Measurements from ENCODE around the gene TFPI.
"Not testable (repeated sequence)": the region's sequence is repeated elsewhere in the genome, so short reads cannot be mapped to it uniquely, and the experiment has no call there.

The TFPI gene

DNA sequence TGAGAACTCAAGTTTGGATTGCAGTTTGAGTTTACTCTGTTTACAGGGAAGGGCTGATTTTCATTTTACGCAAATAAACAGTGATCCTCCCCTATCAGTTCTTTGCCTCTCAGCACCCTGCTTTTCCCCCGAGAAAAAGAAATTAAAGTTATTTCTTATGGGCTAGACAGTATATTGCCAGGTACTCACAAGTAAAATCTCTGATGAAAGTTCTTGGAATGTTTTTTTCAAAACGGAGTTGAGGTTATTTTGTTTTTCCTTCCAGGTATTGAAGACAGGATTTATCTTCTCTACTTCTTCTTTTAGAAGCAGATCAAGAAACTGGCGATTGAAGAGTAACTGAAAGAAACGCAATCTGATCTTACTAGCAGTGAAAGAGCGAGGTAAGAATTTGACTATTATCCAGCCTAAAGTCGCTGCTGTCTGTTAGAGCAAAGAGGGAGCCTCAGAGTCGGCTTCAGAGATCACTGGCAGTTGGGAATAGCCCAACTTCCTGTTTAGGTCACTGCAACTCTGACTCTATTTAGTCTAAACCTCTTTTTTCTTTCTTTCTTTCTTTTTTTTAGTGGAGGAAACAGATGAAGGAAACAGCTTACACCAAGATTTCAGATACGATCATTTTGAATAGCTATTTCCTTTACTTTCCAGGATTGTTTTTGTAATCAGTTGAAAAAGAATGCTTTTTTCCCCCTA is at the start of gene TFPI:
TSS of gene TFPI (minus strand) at position 425 of the 693 bp plus-strand sequence. CDS start 50,667 bp downstream, outside the sequence.
- TF ChIP-seq POLR2A (IDR thresholded peaks at IDR 0.05; ENCODE audit: low read depth, low read length), result no peak
- DNase-seq (ENCODE audit: insufficient read length, low spot score) (no peak), FAIRE-seq (peak; percentile 88)

DNA sequence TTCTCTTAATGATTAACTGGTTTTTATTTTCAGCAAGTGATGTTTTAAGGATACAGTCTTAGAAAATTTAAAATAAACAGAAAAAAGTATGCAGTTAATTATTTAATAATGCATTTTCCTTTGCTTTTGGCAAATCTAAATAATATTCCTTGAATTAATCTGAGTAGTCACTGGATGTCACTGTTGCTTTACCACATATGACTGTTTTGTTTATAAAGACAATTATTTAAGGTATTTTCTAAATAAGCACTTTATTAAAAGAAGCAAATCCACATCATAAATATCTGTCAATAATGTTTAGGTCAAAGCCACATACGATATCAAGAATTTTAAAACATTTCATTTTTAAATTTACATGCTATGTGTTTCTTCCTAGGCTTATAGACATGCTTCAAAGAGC is 40.6 kb upstream of the TFPI start:
- DNase-seq (ENCODE audit: insufficient read length, low spot score) (no peak), FAIRE-seq (no peak)
- no peak for TF ChIP-seq POLR2A (IDR thresholded peaks at IDR 0.05; ENCODE audit: low read depth, low read length)

- DNase-seq (ENCODE audit: insufficient read length, low spot score) (no peak), FAIRE-seq (peak; percentile 79)
- no peak for TF ChIP-seq POLR2A (IDR thresholded peaks at IDR 0.05; ENCODE audit: low read depth, low read length)
Measured at GRCh38 chr2:187593697-187594096, 39.5 kb upstream of the TFPI start.

DNA sequence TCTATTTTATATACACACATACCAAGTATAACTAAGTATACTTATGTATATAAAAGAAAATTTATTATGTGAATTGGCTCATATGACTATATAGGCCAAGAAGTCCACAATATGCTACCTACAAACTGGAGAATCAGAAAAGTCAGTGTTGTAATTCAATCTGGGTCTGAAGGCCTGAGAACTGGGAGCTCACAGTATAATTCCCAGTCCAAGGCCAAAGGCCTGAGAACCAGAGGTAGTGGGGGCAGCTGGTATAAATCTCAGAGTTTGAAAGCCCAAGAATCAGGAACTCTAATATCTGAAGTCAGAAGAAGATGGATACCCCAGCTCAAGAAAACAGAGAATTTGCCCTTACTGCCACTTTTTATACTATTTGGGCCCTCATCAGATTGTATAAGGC is 38.9 kb upstream of the TFPI start:
- DNase-seq (ENCODE audit: insufficient read length, low spot score), result no peak
- TF ChIP-seq POLR2A (IDR thresholded peaks at IDR 0.05; ENCODE audit: low read depth, low read length), result no peak
- FAIRE-seq, result no peak

GRCh38 chr2:187590175-187590574 is 35.9 kb upstream of the TFPI start:
- no peak for TF ChIP-seq POLR2A (IDR thresholded peaks at IDR 0.05; ENCODE audit: low read depth, low read length)
- FAIRE-seq, result no peak
- no peak for DNase-seq (ENCODE audit: insufficient read length, low spot score)

DNA sequence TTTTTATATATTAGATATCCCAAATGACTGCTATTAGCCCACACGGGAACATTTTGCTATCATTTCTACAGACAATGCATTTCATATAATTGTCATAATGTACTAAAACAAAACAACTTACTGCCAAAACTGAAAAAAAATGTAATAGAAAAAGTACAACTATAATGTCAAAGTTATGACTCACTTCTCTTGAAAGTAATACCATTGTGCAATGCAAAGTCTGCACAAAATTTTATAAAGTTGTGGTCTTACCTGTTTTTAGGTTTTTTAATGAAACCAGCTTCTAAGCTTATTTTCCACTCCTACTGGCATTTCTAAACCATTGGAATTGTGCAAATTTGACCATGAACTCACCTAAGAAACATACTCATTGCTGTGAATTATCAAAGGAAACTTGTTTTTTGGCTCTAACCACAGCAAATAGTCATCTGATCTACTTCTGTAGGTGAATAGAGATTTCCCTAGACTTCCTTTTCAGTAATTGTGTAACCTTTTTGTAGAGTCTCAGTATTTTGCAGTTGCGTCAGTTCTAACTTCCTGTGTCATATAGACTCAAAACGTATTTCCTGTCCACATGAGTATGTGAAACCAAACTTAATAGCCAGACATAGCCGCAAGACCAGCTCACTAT is 31.9 kb upstream of the TFPI start:
- DNase-seq (ENCODE audit: insufficient read length, low spot score) (no peak), FAIRE-seq (peak; percentile 30)
- no peak for TF ChIP-seq POLR2A (IDR thresholded peaks at IDR 0.05; ENCODE audit: low read depth, low read length)

- peak; percentile 96 for FAIRE-seq
- no peak for TF ChIP-seq POLR2A (IDR thresholded peaks at IDR 0.05; ENCODE audit: low read depth, low read length)
- DNase-seq (ENCODE audit: insufficient read length, low spot score), result no peak
Measured at GRCh38 chr2:187581125-187581896, 27.1 kb upstream of the TFPI start.

- DNase-seq (ENCODE audit: insufficient read length, low spot score), result no peak
- TF ChIP-seq POLR2A (IDR thresholded peaks at IDR 0.05; ENCODE audit: low read depth, low read length), result no peak
- FAIRE-seq, result peak; percentile 86
Measured at GRCh38 chr2:187580462-187581124, 26.4 kb upstream of the TFPI start.

DNA sequence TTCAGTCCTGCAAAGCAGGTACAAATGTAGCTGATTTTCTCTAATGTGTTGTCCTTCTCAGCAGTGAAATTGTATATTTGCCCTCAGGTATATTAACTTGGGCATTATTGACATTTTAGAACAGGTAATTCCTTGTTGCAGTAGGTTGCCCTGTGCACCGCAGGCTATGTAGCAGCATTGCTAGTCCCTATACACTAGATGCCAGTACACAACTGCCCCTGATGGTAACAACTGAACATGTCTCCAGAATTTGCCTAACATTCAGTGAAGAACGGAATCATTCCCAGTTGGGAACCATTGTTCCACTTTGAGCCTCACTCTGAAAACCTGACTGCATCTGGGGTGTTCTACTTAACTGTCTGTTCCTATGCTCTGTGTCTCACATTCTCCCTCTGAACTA is 23.1 kb upstream of the TFPI start:
- peak; percentile 92 for FAIRE-seq
- no peak for TF ChIP-seq POLR2A (IDR thresholded peaks at IDR 0.05; ENCODE audit: low read depth, low read length)
- no peak for DNase-seq (ENCODE audit: insufficient read length, low spot score)

DNA sequence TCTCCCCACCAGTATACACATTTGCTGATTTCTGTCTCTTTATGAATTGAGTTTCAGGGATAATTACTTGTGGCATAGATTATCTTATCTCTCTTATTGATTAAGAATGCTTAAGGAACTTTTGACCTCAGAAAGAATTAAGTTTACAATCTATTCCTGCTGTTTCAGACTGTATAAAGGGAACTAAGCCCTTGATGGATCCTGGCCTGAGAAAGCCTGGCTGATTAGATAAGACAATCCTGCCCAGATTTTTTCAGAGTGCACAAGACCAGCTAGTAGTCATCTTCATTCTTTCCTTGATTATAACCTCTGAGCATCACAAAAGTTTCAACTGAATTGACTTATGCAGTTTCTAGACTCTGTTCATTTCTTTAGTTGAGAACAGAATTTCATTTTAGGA is 22.7 kb upstream of the TFPI start:
- DNase-seq (ENCODE audit: insufficient read length, low spot score) (no peak), FAIRE-seq (no peak)
- no peak for TF ChIP-seq POLR2A (IDR thresholded peaks at IDR 0.05; ENCODE audit: low read depth, low read length)

GRCh38 chr2:187575751-187576067 is 21.5 kb upstream of the TFPI start:
- DNase-seq (ENCODE audit: insufficient read length, low spot score) (no peak), FAIRE-seq (peak; percentile 6)
- no peak for TF ChIP-seq POLR2A (IDR thresholded peaks at IDR 0.05; ENCODE audit: low read depth, low read length)

DNA sequence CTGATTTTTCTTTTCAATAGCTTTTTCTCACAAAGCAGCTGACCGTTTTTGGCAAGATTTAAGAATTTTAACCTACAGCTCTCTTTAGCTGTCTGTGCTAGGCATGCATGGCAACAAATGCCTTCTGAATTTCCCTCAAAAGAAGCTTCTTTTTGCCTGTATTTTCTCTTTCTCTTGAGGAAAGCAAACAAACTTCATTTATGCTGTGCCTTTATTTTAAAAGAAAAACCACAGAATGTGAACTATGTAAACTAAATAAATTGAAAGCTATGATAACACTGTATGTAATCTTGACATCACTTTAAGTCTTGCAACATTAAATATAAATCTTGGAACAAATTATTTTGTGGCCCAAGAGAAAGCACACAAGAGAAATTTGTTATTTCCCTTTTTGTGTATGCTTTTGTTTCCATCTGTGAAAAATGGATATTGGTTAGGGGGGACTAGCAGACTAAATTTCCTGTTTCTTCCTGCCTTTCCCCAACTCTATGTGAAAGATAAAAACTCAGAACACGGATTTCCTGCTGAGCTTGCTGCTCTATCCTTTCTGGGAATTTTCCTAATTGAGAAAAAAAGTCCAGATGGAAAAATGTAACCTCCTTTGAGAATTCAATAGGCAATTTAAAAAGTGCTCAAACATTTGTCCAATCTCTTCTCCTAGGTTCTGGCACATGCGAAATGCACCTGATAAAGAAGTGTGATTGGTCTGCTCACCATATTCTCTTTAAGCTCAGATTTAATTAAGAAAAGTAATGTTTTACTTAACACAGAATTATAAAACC is 20.9 kb upstream of the TFPI start:
- FAIRE-seq (peak; percentile 80), DNase-seq (ENCODE audit: insufficient read length, low spot score) (no peak)
- TF ChIP-seq POLR2A (IDR thresholded peaks at IDR 0.05; ENCODE audit: low read depth, low read length), result no peak

DNA sequence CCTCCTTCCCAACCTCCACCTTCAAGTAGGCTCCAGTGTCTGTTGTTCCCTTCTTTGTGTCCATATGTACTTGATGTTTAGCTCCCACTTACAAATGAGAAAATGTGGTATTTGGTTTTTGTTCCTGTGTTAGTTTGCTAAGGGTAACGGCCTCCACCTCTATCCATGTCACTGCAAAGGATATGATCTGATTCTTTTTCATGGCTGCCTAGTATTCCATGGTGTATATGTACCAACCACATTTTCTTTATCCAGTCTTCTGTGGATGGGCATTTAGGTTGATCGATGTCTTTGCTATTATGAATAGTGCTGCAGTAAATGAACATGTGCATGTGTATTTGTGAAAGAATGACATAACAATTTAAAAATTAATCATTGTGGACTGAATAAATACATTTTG is 19.5 kb upstream of the TFPI start:
- no peak for DNase-seq (ENCODE audit: insufficient read length, low spot score)
- FAIRE-seq, result no peak
- no peak for TF ChIP-seq POLR2A (IDR thresholded peaks at IDR 0.05; ENCODE audit: low read depth, low read length)

GRCh38 chr2:187571996-187572395 is 17.8 kb upstream of the TFPI start:
- DNase-seq (ENCODE audit: insufficient read length, low spot score), result not testable (repeated sequence)

More at GRCh38 chr2:187571996-187572395, 17.8 kb upstream of the TFPI start:
- not testable (repeated sequence) for FAIRE-seq
